Measurements from ENCODE around the gene FOSL1.

FOSL1 gene

DNA sequence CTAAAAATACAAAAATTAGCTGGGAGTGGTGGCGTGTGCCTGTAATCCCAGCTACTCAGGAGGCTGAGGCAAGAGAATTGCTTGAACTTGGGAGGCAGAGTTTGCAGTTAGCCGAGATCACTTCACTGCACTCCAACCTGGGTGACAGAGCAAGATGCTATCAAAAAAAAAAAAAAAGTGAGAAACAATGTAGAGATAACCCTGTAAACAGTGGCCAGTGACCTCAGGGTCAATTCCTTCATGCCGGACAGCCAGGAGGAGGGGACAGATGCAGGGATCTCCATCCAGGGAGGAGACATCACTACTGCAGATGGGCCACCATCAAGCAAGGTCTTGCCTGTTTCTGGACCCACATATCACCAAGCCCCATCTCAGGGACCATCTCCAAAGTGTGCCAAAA, 52.4 kb downstream of the FOSL1 start:
- ChIA-PET CTCF (interaction anchor here (1.2 kb wide), 1 partner anchor 142 kb away, joined by 3 read pairs; no protein-coding TSS in a partner anchor), POLR2A (interaction anchor here (2.1 to 7.1 kb wide), 2 partner anchors 12 to 128 kb away, joined by 4 to 44 read pairs; partner anchors contain the start of genes MUS81 and RNASEH2C)
- TF ChIP-seq LEF1 (IDR thresholded peaks at IDR 0.05; ENCODE audit: borderline replicate concordance), result no peak
- no peak for TF ChIP-seq ARNT (IDR thresholded peaks at IDR 0.05)
- no peak for TF ChIP-seq FOXK2 (IDR thresholded peaks at IDR 0.05)
- no peak for TF ChIP-seq BHLHE40 (IDR thresholded peaks at IDR 0.05; ENCODE audit: borderline replicate concordance)
- no peak for TF ChIP-seq TARDBP (IDR thresholded peaks at IDR 0.05)
- TF ChIP-seq SUZ12 (IDR thresholded peaks at IDR 0.05), result no peak
- no peak for TF ChIP-seq PKNOX1 (IDR thresholded peaks at IDR 0.05)
- TF ChIP-seq ZNF384 (IDR thresholded peaks at IDR 0.05), result no peak
- DNase-seq (ENCODE audit: extremely low spot score), result no peak

DNA sequence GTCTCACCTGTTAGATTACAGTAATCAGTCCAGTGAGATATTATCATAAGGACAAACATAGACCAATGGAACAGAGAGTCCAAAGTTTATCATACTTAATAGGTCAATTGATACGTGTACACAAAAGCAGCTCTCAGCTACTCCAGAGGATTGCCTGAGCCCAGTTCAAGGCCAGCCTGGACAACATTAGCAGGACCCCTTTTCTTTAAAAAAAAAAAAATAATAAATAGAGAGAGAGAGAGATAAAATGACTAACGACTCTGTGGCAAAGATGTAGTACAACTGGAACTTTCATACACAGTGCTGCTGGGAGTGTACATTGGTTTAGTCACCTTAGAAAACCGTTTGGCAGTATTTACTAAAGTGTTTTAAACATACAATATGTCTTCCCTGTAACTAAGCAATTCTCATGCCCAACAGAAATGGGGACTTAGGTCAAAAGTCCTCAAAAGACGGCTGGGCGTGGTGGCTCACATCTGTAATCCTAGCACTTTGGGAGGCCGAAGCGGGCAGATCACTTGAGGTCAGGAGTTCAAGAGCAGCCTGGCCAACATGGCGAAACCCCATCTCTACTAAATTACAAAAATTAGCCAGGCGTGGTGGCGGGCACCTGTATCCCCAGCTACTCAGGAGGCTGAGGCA, 55.8 kb downstream of the FOSL1 start:
- CTCF ChIA-PET, result no interaction called here
- POLR2A ChIA-PET, result interaction anchor here (1.1 kb wide), 1 partner anchor 15 kb away, joined by 5 read pairs; no protein-coding TSS in a partner anchor
- TF ChIP-seq FOXM1 (IDR thresholded peaks at IDR 0.05; ENCODE audit: borderline replicate concordance) (no peak), SUZ12 (IDR thresholded peaks at IDR 0.05) (no peak), BHLHE40 (IDR thresholded peaks at IDR 0.05; ENCODE audit: borderline replicate concordance) (no peak), PKNOX1 (IDR thresholded peaks at IDR 0.05) (no peak), FOXK2 (IDR thresholded peaks at IDR 0.05) (no peak), TARDBP (IDR thresholded peaks at IDR 0.05) (no peak), FOXA1 (IDR thresholded peaks at IDR 0.05) (no peak), ELF4 (IDR thresholded peaks at IDR 0.05) (no peak), LEF1 (IDR thresholded peaks at IDR 0.05; ENCODE audit: borderline replicate concordance) (no peak), L3MBTL2 (conservative IDR thresholded peaks at IDR 0.05) (no peak), HDGF (IDR thresholded peaks at IDR 0.05; ENCODE audit: borderline replicate concordance) (no peak), ZNF384 (IDR thresholded peaks at IDR 0.05) (no peak), SP1 (IDR thresholded peaks at IDR 0.05) (no peak), CTBP1 (IDR thresholded peaks at IDR 0.05; ENCODE audit: borderline replicate concordance) (no peak), NFRKB (IDR thresholded peaks at IDR 0.05) (no peak)
- DNase-seq (ENCODE audit: extremely low spot score), result no peak

DNA sequence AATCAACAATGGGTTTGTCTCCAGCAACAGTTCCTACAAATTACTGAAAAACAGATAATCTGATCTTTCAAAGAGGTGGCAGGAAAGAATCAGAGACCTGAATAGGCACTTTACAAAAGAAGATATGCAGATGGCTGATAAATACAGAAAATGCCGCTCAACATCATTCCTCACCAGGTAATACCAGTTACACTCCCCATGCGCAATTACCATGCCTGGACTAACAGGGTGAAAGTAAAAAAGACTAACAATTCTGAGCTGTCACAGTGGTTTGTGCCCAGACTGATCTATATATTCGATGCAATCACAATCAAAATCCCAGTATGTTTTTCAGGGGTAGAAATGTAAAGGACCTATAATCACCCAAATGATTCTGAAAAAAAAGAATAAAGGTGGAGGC, 56.4 kb downstream of the FOSL1 start:
- no peak for DNase-seq (ENCODE audit: extremely low spot score)
- ChIA-PET CTCF (no interaction called here), POLR2A (interaction anchor here (1.1 kb wide), 1 partner anchor 15 kb away, joined by 5 read pairs; no protein-coding TSS in a partner anchor)
- TF ChIP-seq NFRKB (IDR thresholded peaks at IDR 0.05), result no peak
- TF ChIP-seq FOXK2 (IDR thresholded peaks at IDR 0.05), result no peak
- TF ChIP-seq ZNF384 (IDR thresholded peaks at IDR 0.05), result no peak

DNA sequence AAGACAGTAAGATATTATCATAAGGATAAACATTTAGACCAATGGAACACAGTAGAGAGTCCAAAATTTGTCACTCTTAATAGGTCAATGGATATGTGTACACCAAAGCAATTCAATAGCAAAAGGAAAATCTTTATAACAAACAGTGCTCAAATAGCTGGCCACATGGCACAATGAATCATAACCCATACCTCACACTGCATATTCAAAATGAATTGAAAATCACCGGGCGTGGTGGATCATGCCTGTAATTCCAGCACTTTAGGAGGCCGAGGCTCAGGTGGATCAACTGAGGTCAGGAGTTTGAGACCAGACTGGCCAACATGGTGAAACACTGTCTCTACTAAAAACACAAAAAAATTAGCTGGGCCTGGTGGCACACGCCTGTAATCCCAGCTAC, 58.0 kb downstream of the FOSL1 start:
- ChIA-PET CTCF (interaction anchor here (0.6 to 1.0 kb wide), 2 partner anchors 9 to 211 kb away, joined by 3 to 5 read pairs; no protein-coding TSS in a partner anchor), POLR2A (interaction anchor here (1.0 kb wide), 1 partner anchor 18 kb away, joined by 3 read pairs; no protein-coding TSS in a partner anchor)
- DNase-seq (ENCODE audit: extremely low spot score), result no peak
- TF ChIP-seq ELF4 (IDR thresholded peaks at IDR 0.05) (no peak), LEF1 (IDR thresholded peaks at IDR 0.05; ENCODE audit: borderline replicate concordance) (no peak), TARDBP (IDR thresholded peaks at IDR 0.05) (no peak), FOXM1 (IDR thresholded peaks at IDR 0.05; ENCODE audit: borderline replicate concordance) (no peak), HDGF (IDR thresholded peaks at IDR 0.05; ENCODE audit: borderline replicate concordance) (no peak), FOXK2 (IDR thresholded peaks at IDR 0.05) (no peak), PKNOX1 (IDR thresholded peaks at IDR 0.05) (no peak), BHLHE40 (IDR thresholded peaks at IDR 0.05; ENCODE audit: borderline replicate concordance) (no peak), ARNT (IDR thresholded peaks at IDR 0.05) (no peak), SUZ12 (IDR thresholded peaks at IDR 0.05) (no peak), ZNF384 (IDR thresholded peaks at IDR 0.05) (no peak), SP1 (IDR thresholded peaks at IDR 0.05) (no peak), CTBP1 (IDR thresholded peaks at IDR 0.05; ENCODE audit: borderline replicate concordance) (no peak), L3MBTL2 (conservative IDR thresholded peaks at IDR 0.05) (no peak), NFRKB (IDR thresholded peaks at IDR 0.05) (no peak), FOXA1 (IDR thresholded peaks at IDR 0.05) (no peak)
